OCI-LY7 (cell line): ENCODE data around the gene SNX27. TPM values are rescaled to one million over a fixed set of nuclear protein-coding genes. Genes with fewer than 3 reads are reported as not detected.
"Not testable (repeated sequence)": the region's sequence is repeated elsewhere in the genome, so short reads cannot be mapped to it uniquely, and the experiment has no call there.

ENCODE experiments used
- BruUV-seq: library from RNA; stranded (reverse); fragments of 400-500 nt; replicated peaks from 2 replicates; lab custom pipeline; 2021; lab: Mats Ljungman, UMichigan
- CTCF ChIA-PET: fragments of 300-600 bp; sonication (Branson Sonifier 250); formaldehyde crosslinking; loops from one replicate; lab custom pipeline; 2022; ENCODE audit warnings: antibody characterized with exemption; ENCODE audit not compliant: unreplicated experiment; lab: Charles Lee
- POLR2A ChIA-PET: fragments of 300-600 bp; sonication (Branson Sonifier 250); formaldehyde crosslinking; loops from one replicate; lab custom pipeline; 2022; ENCODE audit warnings: antibody characterized with exemption; lab: Charles Lee
- DNase-seq: peaks from one replicate; pipeline ENCODE4 v3.0.0-alpha.2; 2015; ENCODE audit warnings: low spot score
- H2AFZ ChIP-seq: fragments of 200-600 bp; sonication (generic), shearing (Covaris generic); 2 replicates; pipeline ENCODE4 v1.6.1; 2014; ENCODE audit warnings: mild to moderate bottlenecking, antibody characterized with exemption, low read length, moderate library complexity
- H3K27ac ChIP-seq: fragments of 200-600 bp; sonication (generic); 2 replicates; pipeline ENCODE4 v1.5.1; 2014; ENCODE audit warnings: mixed run types, low read depth, mild to moderate bottlenecking, moderate library complexity, low read length, inconsistent platforms; ENCODE audit not compliant: poor library complexity, severe bottlenecking
- H3K36me3 ChIP-seq: fragments of 200-600 bp; sonication (generic); 2 replicates; pipeline ENCODE4 v1.6.1; 2014; ENCODE audit warnings: mild to moderate bottlenecking, antibody characterized with exemption, low read length, moderate library complexity, mixed read lengths; ENCODE audit not compliant: insufficient read depth
- H3K4me1 ChIP-seq: fragments of 200-600 bp; sonication (generic); 2 replicates; pipeline ENCODE4 v1.5.1; 2014; ENCODE audit warnings: mild to moderate bottlenecking, low read length; ENCODE audit not compliant: insufficient read depth, poor library complexity, severe bottlenecking
- H3K4me2 ChIP-seq: fragments of 200-600 bp; sonication (generic); 2 replicates; pipeline ENCODE4 v1.6.1; 2014; ENCODE audit warnings: mild to moderate bottlenecking, low read length
- H3K4me3 ChIP-seq: fragments of 200-600 bp; sonication (generic); 2 replicates; pipeline ENCODE4 v1.5.1; 2014; ENCODE audit warnings: mild to moderate bottlenecking, low read depth, low read length; ENCODE audit not compliant: poor library complexity, severe bottlenecking
- H3K79me2 ChIP-seq: fragments of 200-600 bp; sonication (generic); 2 replicates; pipeline ENCODE4 v1.6.1; 2016; ENCODE audit warnings: low read depth, mild to moderate bottlenecking, low read length, moderate library complexity, mixed read lengths; ENCODE audit not compliant: insufficient read depth
- H3K9me2 ChIP-seq: fragments of 200-600 bp; sonication (generic); 2 replicates; pipeline ENCODE4 v1.6.1; 2016; ENCODE audit warnings: mild to moderate bottlenecking, low read length, mixed read lengths; ENCODE audit not compliant: insufficient read depth
- H3K9me3 ChIP-seq: fragments of 200-600 bp; sonication (generic); 2 replicates; pipeline ENCODE4 v1.6.1; 2014; ENCODE audit warnings: mild to moderate bottlenecking, mixed run types, low read length, mixed read lengths
- H4K20me1 ChIP-seq: fragments of 200-600 bp; sonication (generic); 2 replicates; pipeline ENCODE4 v1.6.1; 2014; ENCODE audit warnings: mild to moderate bottlenecking, antibody characterized with exemption, low read length, moderate library complexity, mixed read lengths; ENCODE audit not compliant: insufficient read depth
- EZH2phosphoT487 ChIP-seq: fragments of 200-600 bp; sonication (generic); IDR thresholded peaks from 2 replicates; pipeline ENCODE4 v1.6.1; 2018; ENCODE audit warnings: low read depth, borderline replicate concordance, mild to moderate bottlenecking, mixed run types, antibody characterized with exemption, low read length, moderate library complexity, mixed read lengths
- intact Hi-C: fragments of 100-400 bp; cut with micrococcal nuclease; formaldehyde crosslinking; loops from one replicate; pipeline ENCODE4 v1.10.0; 2022; ENCODE audit not compliant: unreplicated experiment
- total RNA-seq, 2 experiments: library from RNA; depleted of rRNA in 1 of 2; stranded (reverse); fragments of >200 nt in 1 of 2; shearing (Covaris generic) in 1 of 2; gene quantifications; 2 replicates each; pipeline ENCODE4 v1.2.3, GENCODE V29; 2014 to 2022
- TF ChIP-seq, protein P1 (sequence below): fragments of 200-600 bp; sonication (generic); conservative IDR thresholded peaks from 2 replicates; pipeline ENCODE4 v1.5.1; 2014; ENCODE audit warnings: mild to moderate bottlenecking, antibody characterized with exemption, low read length, moderate library complexity, mixed read lengths

The SNX27 gene
- total RNA-seq, 2 experiments from 2014 or later: 16.4 to 32.0 TPM

DNA sequence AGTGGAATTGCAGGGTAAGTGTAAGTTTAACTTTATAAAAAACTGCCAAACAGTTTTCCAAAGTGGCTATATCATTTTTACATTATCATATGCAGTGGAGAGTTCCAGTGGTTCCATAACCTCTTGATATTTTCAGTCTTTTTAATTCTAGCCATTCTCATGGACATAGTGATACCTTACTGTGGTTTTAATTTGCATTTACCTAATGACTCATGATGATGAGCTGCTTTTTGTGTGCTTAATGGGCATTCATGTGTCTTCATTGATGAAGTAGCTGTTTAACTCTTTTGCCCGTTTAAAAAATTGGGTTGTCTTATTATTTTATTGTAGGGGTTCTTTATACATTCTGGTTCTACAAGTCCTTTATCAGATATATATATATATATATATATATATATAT lies 29.4 kb downstream of the SNX27 start:
- ChIA-PET POLR2A (interaction anchor here (1.1 to 1.3 kb wide), 2 partner anchors 13 to 51 kb away, joined by 3 to 5 read pairs; no protein-coding TSS in a partner anchor), CTCF (no interaction called here)
- no peak overlapping the region for H3K27ac ChIP-seq
- no peaks in the 10 kb centered on the region for H4K20me1 ChIP-seq
- DNase-seq: no peak
- intact Hi-C loops: no loop called here
- no peak for TF ChIP-seq EZH2phosphoT487
- TF ChIP-seq, protein P1, sequence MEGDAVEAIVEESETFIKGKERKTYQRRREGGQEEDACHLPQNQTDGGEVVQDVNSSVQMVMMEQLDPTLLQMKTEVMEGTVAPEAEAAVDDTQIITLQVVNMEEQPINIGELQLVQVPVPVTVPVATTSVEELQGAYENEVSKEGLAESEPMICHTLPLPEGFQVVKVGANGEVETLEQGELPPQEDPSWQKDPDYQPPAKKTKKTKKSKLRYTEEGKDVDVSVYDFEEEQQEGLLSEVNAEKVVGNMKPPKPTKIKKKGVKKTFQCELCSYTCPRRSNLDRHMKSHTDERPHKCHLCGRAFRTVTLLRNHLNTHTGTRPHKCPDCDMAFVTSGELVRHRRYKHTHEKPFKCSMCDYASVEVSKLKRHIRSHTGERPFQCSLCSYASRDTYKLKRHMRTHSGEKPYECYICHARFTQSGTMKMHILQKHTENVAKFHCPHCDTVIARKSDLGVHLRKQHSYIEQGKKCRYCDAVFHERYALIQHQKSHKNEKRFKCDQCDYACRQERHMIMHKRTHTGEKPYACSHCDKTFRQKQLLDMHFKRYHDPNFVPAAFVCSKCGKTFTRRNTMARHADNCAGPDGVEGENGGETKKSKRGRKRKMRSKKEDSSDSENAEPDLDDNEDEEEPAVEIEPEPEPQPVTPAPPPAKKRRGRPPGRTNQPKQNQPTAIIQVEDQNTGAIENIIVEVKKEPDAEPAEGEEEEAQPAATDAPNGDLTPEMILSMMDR: no peak
- H3K4me3 ChIP-seq: no peak overlapping the region
- H3K4me1 ChIP-seq: no peaks in the 10 kb centered on the region
- no peaks in the 10 kb centered on the region for H3K79me2 ChIP-seq
- no peak overlapping the region for H3K4me2 ChIP-seq
- no TSS peak for BruUV-seq
- no peaks in the 10 kb centered on the region for H3K9me2 ChIP-seq
- peaks cover 10% of the 10 kb centered on the region for H3K36me3 ChIP-seq
- no peaks in the 10 kb centered on the region for H3K9me3 ChIP-seq
- H2AFZ ChIP-seq: no peak overlapping the region

DNA sequence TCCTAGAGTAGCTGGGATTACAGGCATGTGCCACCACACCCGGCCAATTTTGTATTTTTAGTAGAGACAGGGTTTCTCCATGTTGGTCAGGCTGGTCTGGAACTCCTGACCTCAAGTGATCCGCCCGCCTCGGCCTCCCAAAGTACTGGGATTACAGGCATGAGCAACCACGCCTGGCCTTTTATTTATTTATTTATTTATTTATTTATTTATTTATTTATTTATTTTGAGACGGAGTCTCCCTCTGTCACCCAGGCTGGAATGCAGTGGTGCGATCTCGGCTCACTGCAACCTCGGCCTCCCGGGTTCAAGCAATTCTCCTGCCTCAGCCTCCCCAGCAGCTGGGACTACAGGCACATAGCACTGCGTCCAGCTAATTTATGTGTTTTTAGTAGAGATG lies 31.2 kb downstream of the SNX27 start:
- CTCF ChIA-PET, H3K4me2 ChIP-seq, H3K9me3 ChIP-seq, intact Hi-C loops, BruUV-seq, POLR2A ChIA-PET, H3K27ac ChIP-seq, H2AFZ ChIP-seq, H3K4me1 ChIP-seq, H4K20me1 ChIP-seq, H3K9me2 ChIP-seq, H3K4me3 ChIP-seq, H3K79me2 ChIP-seq, DNase-seq: not testable (repeated sequence)
- H3K36me3 ChIP-seq: peaks cover 13% of the 10 kb centered on the region

DNA sequence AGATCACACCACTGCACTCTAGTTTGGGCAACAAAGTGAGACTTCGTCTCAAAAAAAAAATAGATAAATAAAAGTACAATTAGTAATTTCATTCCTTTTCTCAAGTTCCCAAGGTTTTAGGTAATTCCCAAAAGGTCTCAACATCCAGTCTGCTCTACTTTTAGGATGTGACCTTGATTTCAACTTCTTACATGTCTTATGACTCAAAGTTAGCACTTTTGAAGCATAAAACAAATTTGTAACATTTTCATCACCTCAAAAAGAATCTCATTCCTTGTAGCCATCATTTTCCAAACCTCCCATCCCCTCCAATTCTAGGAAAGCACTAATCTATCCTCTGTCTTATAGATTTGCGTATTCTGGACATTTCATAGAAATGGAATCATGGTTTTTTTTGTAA lies 32.2 kb downstream of the SNX27 start:
- Histone ChIP-seq H2AFZ (no peak overlapping the region), H3K27ac (no peak overlapping the region), H4K20me1 (no peaks in the 10 kb centered on the region), H3K4me3 (no peak overlapping the region), H3K9me3 (no peaks in the 10 kb centered on the region), H3K79me2 (no peaks in the 10 kb centered on the region), H3K9me2 (no peaks in the 10 kb centered on the region), H3K4me1 (no peaks in the 10 kb centered on the region), H3K36me3 (peaks cover 13% of the 10 kb centered on the region), H3K4me2 (no peak overlapping the region)
- BruUV-seq: no TSS peak
- CTCF ChIA-PET: no interaction called here
- POLR2A ChIA-PET: no interaction called here
- TF ChIP-seq, protein P1: no peak
- no peak for TF ChIP-seq EZH2phosphoT487
- no peak for DNase-seq
- intact Hi-C loops: no loop called here
